ENCODE results near the gene STAM.
"Not testable (repeated sequence)": the region's sequence is repeated elsewhere in the genome, so short reads cannot be mapped to it uniquely, and the experiment has no call there.

STAM gene

GRCh38 chr10:17709492-17709891 is 65.5 kb downstream of the STAM start:
- Histone ChIP-seq H3K9me3 (ENCODE audit: insufficient read depth, low read depth, low read length) (no peaks in the 10 kb centered on the region), H3K4me3 (ENCODE audit: low read length) (no peak overlapping the region), H3K27me3 (ENCODE audit: insufficient read depth, low read length) (no peaks in the 10 kb centered on the region), H3K4me1 (ENCODE audit: insufficient read depth, low read length) (no peaks in the 10 kb centered on the region), H3K36me3 (ENCODE audit: insufficient read depth, low read depth, low read length) (peaks cover 55% of the 10 kb centered on the region), H3K27ac (ENCODE audit: low read length) (no peak overlapping the region), H3K9ac (ENCODE audit: low read depth, low read length) (no peak overlapping the region)

GRCh38 chr10:17710181-17710580 is 66.2 kb downstream of the STAM start:
- Histone ChIP-seq H3K27me3 (ENCODE audit: insufficient read depth, low read length) (no peaks in the 10 kb centered on the region), H3K27ac (ENCODE audit: low read length) (no peak overlapping the region), H3K4me3 (ENCODE audit: low read length) (no peak overlapping the region), H3K9ac (ENCODE audit: low read depth, low read length) (no peak overlapping the region), H3K9me3 (ENCODE audit: insufficient read depth, low read depth, low read length) (no peaks in the 10 kb centered on the region), H3K36me3 (ENCODE audit: insufficient read depth, low read depth, low read length) (peaks cover 58% of the 10 kb centered on the region), H3K4me1 (ENCODE audit: insufficient read depth, low read length) (no peaks in the 10 kb centered on the region)

DNA sequence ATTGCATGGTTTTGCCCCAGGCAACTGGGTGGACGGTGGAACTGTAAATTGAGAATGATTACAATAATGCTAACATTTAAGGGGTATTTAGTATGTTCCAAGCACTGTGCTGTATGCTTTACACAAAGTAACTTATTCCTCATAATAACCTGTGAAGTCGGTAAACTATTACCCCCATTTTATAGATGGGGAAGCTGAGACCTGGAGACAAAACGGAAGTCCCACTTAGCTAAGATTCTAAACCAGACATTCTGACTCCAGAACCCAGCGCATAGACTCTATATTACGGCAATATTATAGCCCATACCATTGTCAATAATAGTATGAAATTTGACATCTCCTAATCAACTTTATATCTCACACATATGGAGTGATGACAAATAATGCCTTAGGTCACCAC is 68.1 kb downstream of the STAM start:
- H3K4me1 ChIP-seq (ENCODE audit: insufficient read depth, low read length) = no peaks in the 10 kb centered on the region
- H3K9me3 ChIP-seq (ENCODE audit: insufficient read depth, low read depth, low read length) = no peaks in the 10 kb centered on the region
- H3K27ac ChIP-seq (ENCODE audit: low read length) = no peak overlapping the region
- no peaks in the 10 kb centered on the region for H3K27me3 ChIP-seq (ENCODE audit: insufficient read depth, low read length)
- no peak overlapping the region for H3K9ac ChIP-seq (ENCODE audit: low read depth, low read length)
- no peak overlapping the region for H3K4me3 ChIP-seq (ENCODE audit: low read length)
- H3K36me3 ChIP-seq (ENCODE audit: insufficient read depth, low read depth, low read length) = peaks cover 65% of the 10 kb centered on the region

GRCh38 chr10:17712717-17713471 is 68.9 kb downstream of the STAM start:
- Histone ChIP-seq H3K4me3 (ENCODE audit: low read length) (no peak overlapping the region), H3K27ac (ENCODE audit: low read length) (no peak overlapping the region), H3K36me3 (ENCODE audit: insufficient read depth, low read depth, low read length) (peaks cover 72% of the 10 kb centered on the region)

DNA sequence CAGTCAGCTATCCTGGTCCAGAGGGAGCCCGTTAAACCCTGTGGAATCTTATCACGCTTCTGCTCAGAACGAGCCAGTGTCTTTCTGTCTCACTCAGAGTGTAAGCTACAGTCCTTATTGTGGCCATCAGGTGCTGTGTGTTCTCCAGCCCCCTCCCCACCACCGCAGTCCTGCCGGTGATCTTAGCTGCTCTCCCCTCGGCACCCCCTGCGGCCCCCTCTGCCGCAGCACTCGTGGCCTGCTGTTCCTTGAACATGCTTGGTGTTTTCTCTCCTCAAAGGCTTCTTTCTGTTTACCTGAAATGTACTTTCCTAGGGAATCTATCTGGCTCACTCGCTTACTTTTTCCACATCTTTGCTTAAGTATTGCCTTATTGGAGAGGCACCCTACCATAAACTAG is 69.8 kb downstream of the STAM start:
- H3K9me3 ChIP-seq (ENCODE audit: insufficient read depth, low read depth, low read length) = no peaks in the 10 kb centered on the region
- H3K27ac ChIP-seq (ENCODE audit: low read length) = no peak overlapping the region
- no peak overlapping the region for H3K4me3 ChIP-seq (ENCODE audit: low read length)
- H3K9ac ChIP-seq (ENCODE audit: low read depth, low read length) = no peak overlapping the region
- H3K27me3 ChIP-seq (ENCODE audit: insufficient read depth, low read length) = no peaks in the 10 kb centered on the region
- H3K4me1 ChIP-seq (ENCODE audit: insufficient read depth, low read length) = no peaks in the 10 kb centered on the region
- peaks cover 67% of the 10 kb centered on the region for H3K36me3 ChIP-seq (ENCODE audit: insufficient read depth, low read depth, low read length)

More at GRCh38 chr10:17712717-17713471, 68.9 kb downstream of the STAM start:
- H3K9me3 ChIP-seq (ENCODE audit: insufficient read depth, low read depth, low read length) = no peaks in the 10 kb centered on the region
- H3K4me1 ChIP-seq (ENCODE audit: insufficient read depth, low read length) = no peaks in the 10 kb centered on the region
- H3K27me3 ChIP-seq (ENCODE audit: insufficient read depth, low read length) = no peaks in the 10 kb centered on the region
- no peak overlapping the region for H3K9ac ChIP-seq (ENCODE audit: low read depth, low read length)

GRCh38 chr10:17716161-17716560 is 72.2 kb downstream of the STAM start:
- H3K4me1 ChIP-seq (ENCODE audit: insufficient read depth, low read length) = no peaks in the 10 kb centered on the region
- no peak overlapping the region for H3K27ac ChIP-seq (ENCODE audit: low read length)
- H3K4me3 ChIP-seq (ENCODE audit: low read length) = no peak overlapping the region
- no peaks in the 10 kb centered on the region for H3K9me3 ChIP-seq (ENCODE audit: insufficient read depth, low read depth, low read length)
- no peak overlapping the region for H3K9ac ChIP-seq (ENCODE audit: low read depth, low read length)
- no peaks in the 10 kb centered on the region for H3K27me3 ChIP-seq (ENCODE audit: insufficient read depth, low read length)
- peaks cover 48% of the 10 kb centered on the region for H3K36me3 ChIP-seq (ENCODE audit: insufficient read depth, low read depth, low read length)

GRCh38 chr10:17722317-17723014 is 78.5 kb downstream of the STAM start:
- not testable (repeated sequence) for H3K9me3 ChIP-seq (ENCODE audit: insufficient read depth, low read depth, low read length); H3K4me3 ChIP-seq (ENCODE audit: low read length)

DNA sequence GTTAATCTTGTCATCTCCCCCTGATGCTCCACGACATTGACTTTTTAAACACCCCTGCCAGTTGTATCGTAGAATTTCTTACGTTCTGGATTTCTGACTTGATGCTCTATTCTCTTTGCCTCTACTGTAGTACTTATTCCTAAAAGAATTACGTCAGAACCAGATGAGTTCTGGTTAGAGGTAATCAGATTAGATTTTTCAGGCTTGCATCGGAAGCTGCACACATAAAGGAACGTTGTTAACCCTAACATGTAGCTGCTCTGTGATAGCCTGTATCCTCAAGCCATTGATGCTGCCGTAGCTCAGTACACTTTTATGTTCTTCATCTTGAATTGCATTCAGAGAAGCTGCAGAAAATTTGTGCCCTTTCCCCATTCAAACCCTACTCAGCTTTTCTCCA is 81.8 kb downstream of the STAM start:
- Histone ChIP-seq H3K9ac (ENCODE audit: low read depth, low read length) (no peak overlapping the region), H3K27ac (ENCODE audit: low read length) (no peak overlapping the region), H3K27me3 (ENCODE audit: insufficient read depth, low read length) (no peaks in the 10 kb centered on the region), H3K36me3 (ENCODE audit: insufficient read depth, low read depth, low read length) (no peaks in the 10 kb centered on the region), H3K9me3 (ENCODE audit: insufficient read depth, low read depth, low read length) (no peaks in the 10 kb centered on the region; the same call in 1 of the 2 replicates), H3K4me1 (ENCODE audit: insufficient read depth, low read length) (no peaks in the 10 kb centered on the region), H3K4me3 (ENCODE audit: low read length) (no peak overlapping the region)

More at GRCh38 chr10:17722317-17723014, 78.5 kb downstream of the STAM start:
- not testable (repeated sequence) for H3K27me3 ChIP-seq (ENCODE audit: insufficient read depth, low read length); H3K4me1 ChIP-seq (ENCODE audit: insufficient read depth, low read length); H3K27ac ChIP-seq (ENCODE audit: low read length); H3K9ac ChIP-seq (ENCODE audit: low read depth, low read length); H3K36me3 ChIP-seq (ENCODE audit: insufficient read depth, low read depth, low read length)

DNA sequence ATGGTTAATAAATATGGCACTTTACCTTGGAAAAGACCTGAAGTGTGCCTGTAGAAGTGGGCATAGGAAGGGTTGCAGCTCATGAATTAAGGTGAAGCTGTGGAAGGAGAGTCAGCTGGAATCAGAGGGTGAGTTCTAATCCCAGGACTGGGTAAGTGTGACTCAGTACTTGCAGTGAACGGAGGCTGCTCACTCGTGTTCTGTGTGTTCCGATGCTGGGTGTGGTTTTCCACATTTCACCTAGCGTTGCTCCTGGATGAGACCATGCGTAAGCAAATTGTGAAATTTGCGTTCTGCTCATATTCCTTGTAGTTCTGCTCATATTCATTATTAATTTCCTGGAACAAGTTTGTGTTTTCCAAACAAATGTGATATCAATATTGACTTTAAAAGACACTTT is 85.7 kb downstream of the STAM start:
- Histone ChIP-seq H3K9ac (ENCODE audit: low read depth, low read length) (no peak overlapping the region), H3K4me3 (ENCODE audit: low read length) (no peak overlapping the region), H3K27me3 (ENCODE audit: insufficient read depth, low read length) (no peaks in the 10 kb centered on the region), H3K9me3 (ENCODE audit: insufficient read depth, low read depth, low read length) (no peaks in the 10 kb centered on the region), H3K4me1 (ENCODE audit: insufficient read depth, low read length) (no peaks in the 10 kb centered on the region), H3K27ac (ENCODE audit: low read length) (no peak overlapping the region), H3K36me3 (ENCODE audit: insufficient read depth, low read depth, low read length) (no peaks in the 10 kb centered on the region)

DNA sequence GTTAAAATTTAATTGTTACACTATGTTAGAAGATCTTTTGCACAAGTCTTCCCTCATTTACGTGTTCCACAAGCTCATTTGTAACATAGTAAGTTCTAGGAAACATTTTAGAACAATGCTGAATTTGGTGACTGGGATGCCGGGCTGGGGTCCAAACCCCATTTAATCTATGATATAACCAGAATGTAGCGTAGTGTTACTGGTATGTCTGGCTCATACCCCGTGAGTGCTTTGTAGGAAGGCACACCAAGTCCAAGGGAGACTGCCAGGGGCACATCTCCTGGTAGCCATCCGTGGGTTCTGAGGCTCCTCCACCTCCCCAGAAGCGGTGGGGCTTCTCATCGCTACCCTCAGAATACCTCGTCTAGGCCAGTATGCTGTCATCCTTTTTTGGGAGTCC is 86.7 kb downstream of the STAM start:
- H3K4me1 ChIP-seq (ENCODE audit: insufficient read depth, low read length) = no peaks in the 10 kb centered on the region
- no peaks in the 10 kb centered on the region for H3K27me3 ChIP-seq (ENCODE audit: insufficient read depth, low read length)
- H3K9ac ChIP-seq (ENCODE audit: low read depth, low read length) = no peak overlapping the region
- no peak overlapping the region for H3K4me3 ChIP-seq (ENCODE audit: low read length)
- no peak overlapping the region for H3K27ac ChIP-seq (ENCODE audit: low read length)
- no peaks in the 10 kb centered on the region for H3K36me3 ChIP-seq (ENCODE audit: insufficient read depth, low read depth, low read length)
- H3K9me3 ChIP-seq (ENCODE audit: insufficient read depth, low read depth, low read length) = no peaks in the 10 kb centered on the region

GRCh38 chr10:17731331-17732020 is 87.5 kb downstream of the STAM start:
- H3K4me1 ChIP-seq (ENCODE audit: insufficient read depth, low read length) = no peaks in the 10 kb centered on the region
- H3K36me3 ChIP-seq (ENCODE audit: insufficient read depth, low read depth, low read length) = no peaks in the 10 kb centered on the region
- no peak overlapping the region for H3K9ac ChIP-seq (ENCODE audit: low read depth, low read length)

GRCh38 chr10:17733620-17734019 is 89.7 kb downstream of the STAM start:
- Histone ChIP-seq H3K4me1 (ENCODE audit: insufficient read depth, low read length) (no peaks in the 10 kb centered on the region), H3K36me3 (ENCODE audit: insufficient read depth, low read depth, low read length) (no peaks in the 10 kb centered on the region), H3K9ac (ENCODE audit: low read depth, low read length) (no peak overlapping the region), H3K4me3 (ENCODE audit: low read length) (no peak overlapping the region), H3K9me3 (ENCODE audit: insufficient read depth, low read depth, low read length) (no peaks in the 10 kb centered on the region), H3K27ac (ENCODE audit: low read length) (no peak overlapping the region), H3K27me3 (ENCODE audit: insufficient read depth, low read length) (no peaks in the 10 kb centered on the region)

More at GRCh38 chr10:17731331-17732020, 87.5 kb downstream of the STAM start:
- H3K9me3 ChIP-seq (ENCODE audit: insufficient read depth, low read depth, low read length) = no peaks in the 10 kb centered on the region
- H3K27me3 ChIP-seq (ENCODE audit: insufficient read depth, low read length) = no peaks in the 10 kb centered on the region
- no peak overlapping the region for H3K4me3 ChIP-seq (ENCODE audit: low read length)
- H3K27ac ChIP-seq (ENCODE audit: low read length) = no peak overlapping the region

Data from iPS-20b (cell line).